GM08714 (cell line): ENCODE results near the gene CDHR1.
"Not testable (repeated sequence)": the region's sequence is repeated elsewhere in the genome, so short reads cannot be mapped to it uniquely, and the experiment has no call there.

Experiments
- H3K4me3 ChIP-seq: fragments of 200-500 bp; sonication (Bioruptor generic); 2 replicates; pipeline ENCODE4 v1.5.1; 2014; ENCODE audit warnings: mild to moderate bottlenecking, low read length, inconsistent platforms
- ZNF274 ChIP-seq: IDR thresholded peaks from 2 replicates; pipeline ENCODE4 v1.6.1; 2012; ENCODE audit warnings: mild to moderate bottlenecking, low read depth, low read length

The CDHR1 gene

DNA sequence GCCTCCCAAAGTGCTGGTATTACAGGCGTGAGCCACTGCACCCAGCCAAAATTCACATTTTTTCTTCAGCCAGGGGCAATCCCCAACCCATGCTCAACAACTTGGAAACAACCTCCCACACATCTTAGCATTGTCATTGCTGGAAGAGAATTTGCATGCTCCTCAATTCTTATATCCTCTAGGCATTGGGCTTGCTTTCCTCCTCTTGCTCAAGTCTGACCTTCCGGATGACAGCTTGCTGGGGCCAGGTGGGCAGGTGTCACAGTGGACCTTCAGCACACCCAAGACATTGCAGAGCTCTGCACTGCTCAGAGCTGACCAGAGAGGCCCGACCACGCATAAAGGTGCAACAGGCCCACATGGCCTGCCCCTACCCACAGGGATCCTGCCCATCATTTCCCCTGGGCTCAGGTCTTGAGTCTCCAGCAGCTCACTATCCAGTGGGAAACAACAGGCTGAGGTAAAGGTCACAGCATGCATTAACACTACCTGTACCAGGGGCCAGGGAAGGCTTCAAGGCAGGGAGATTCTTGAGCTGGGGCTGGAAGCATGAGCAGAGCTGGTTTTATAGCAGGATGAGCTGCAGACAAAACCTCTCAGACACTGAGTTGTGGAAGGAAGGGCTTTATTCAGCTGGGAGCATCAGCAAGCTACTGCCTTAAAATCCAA is 27.6 kb upstream of the CDHR1 start:
- no peak for TF ChIP-seq ZNF274
- H3K4me3 ChIP-seq, result peak overlapping the region; percentile 52; the same call in 1 of the 2 replicates

DNA sequence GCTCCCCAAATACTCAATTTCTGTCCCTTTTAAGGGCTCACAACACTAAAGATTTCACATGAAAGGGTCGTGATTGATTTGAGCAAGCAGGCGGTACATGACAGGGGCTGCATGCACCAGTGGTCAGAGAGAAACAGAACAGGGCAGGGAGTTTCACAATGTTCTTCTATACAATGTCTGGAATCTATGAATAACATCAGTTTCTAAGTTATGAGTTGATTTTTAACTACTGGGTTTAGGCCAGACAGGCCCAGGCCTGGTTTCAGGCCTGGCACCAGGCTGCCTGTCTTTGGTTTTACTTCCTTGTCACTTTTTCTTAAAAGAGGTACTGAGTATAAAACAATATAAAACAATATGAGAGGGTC is 27.1 kb upstream of the CDHR1 start:
- peak overlapping the region; percentile 52; the same call in 1 of the 2 replicates for H3K4me3 ChIP-seq

DNA sequence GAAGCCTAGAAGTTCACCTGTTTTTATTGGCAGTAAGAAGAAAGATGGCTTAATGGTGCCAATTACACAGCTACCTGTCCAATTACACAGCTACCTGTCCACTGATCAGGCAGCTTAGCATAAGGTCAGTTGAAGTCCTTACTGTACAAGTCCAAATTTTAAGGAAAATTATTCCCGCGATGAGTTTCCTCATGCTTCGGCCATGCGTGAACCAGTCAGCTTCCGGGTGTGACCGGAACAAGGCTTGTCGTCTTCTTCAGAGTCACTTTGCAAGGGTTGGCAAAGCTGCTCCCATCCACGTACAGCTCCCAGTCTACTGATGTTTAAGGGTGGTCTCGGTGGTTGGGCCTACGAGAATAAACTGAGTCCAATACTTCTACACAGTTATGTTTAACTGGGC is 26.0 kb upstream of the CDHR1 start:
- peak overlapping the region; percentile 64; the same call in 1 of the 2 replicates for H3K4me3 ChIP-seq

GRCh38 chr10:84171237-84171636 is 23.1 kb upstream of the CDHR1 start:
- peak overlapping the region; percentile 94 for H3K4me3 ChIP-seq

GRCh38 chr10:84171700-84172466 is 22.5 kb upstream of the CDHR1 start:
- peak overlapping the region; percentile 94 for H3K4me3 ChIP-seq

DNA sequence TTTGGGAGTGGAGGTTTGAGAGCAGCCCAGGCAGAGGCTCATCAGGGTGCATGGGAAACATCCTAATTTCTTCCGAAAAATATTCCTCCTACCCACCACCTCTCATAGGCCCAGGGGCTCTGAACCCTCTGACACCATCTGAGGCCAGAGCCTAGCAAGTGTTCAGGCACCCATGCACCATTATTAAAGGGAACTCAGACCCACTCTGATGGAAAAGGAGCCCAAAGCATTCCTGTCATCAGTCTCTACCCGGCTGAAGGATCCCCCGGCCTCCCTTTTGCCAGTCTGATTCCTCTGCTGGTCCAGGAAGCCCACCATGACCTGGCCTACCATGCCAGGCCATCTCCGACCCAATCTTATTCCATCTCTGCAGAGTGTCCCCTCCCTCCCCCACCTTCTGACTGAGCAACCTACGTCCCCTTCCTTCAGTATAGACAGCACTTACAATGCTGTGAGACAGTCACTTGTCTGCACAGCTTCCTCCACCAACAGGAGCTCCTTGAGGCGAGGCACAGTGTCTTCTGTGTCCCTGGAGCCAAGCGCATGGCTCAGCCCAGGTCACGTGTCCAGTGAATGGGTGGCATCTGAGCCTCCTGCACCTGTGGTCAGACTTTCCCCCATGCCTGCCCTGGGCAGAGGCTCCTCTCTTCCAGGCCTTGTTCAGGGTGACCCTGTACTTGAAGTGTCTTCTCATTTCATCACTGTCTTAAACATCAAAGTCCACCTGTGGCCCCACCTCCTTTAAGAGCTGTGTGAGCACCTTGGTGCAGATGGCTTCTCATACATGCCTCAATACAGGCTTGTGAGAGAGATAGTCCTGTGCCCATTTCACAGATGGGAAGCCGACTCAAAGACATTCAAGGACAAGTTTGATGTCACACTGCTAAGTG is 21.6 kb upstream of the CDHR1 start:
- no peak for TF ChIP-seq ZNF274

GRCh38 chr10:84173501-84173929 is 20.8 kb upstream of the CDHR1 start, which contains the start of gene GPR15LG:
Gene GPR15LG, plus strand, starts transcription at chr10:84173801. Its CDS starts 51 bp downstream, at chr10:84173852.
- no peak for TF ChIP-seq ZNF274
- peak within 1 kb of the TSS; percentile 29; the same call in 1 of the 2 replicates for H3K4me3 ChIP-seq

More for the DNA sequence above, 21.6 kb upstream of the CDHR1 start:
- H3K4me3 ChIP-seq, result peak overlapping the region; percentile 29; the same call in 1 of the 2 replicates

GRCh38 chr10:84175436-84175835 is 18.9 kb upstream of the CDHR1 start:
- H3K4me3 ChIP-seq, result no peak overlapping the region

GRCh38 chr10:84176351-84176750 is 18.0 kb upstream of the CDHR1 start:
- H3K4me3 ChIP-seq, result no peak overlapping the region
- TF ChIP-seq ZNF274, result no peak

More at GRCh38 chr10:84175436-84175835, 18.9 kb upstream of the CDHR1 start:
- no peak for TF ChIP-seq ZNF274

- TF ChIP-seq ZNF274, result no peak
- H3K4me3 ChIP-seq, result no peak overlapping the region
These were observed 17.4 kb upstream of the CDHR1 start for GRCh38 chr10:84176836-84177474.

- TF ChIP-seq ZNF274, result no peak
- no peak overlapping the region for H3K4me3 ChIP-seq
These were observed 16.7 kb upstream of the CDHR1 start for GRCh38 chr10:84177541-84178141.

- TF ChIP-seq ZNF274, result no peak
- no peak overlapping the region for H3K4me3 ChIP-seq
These were observed 16.2 kb upstream of the CDHR1 start for GRCh38 chr10:84178160-84178609.

DNA sequence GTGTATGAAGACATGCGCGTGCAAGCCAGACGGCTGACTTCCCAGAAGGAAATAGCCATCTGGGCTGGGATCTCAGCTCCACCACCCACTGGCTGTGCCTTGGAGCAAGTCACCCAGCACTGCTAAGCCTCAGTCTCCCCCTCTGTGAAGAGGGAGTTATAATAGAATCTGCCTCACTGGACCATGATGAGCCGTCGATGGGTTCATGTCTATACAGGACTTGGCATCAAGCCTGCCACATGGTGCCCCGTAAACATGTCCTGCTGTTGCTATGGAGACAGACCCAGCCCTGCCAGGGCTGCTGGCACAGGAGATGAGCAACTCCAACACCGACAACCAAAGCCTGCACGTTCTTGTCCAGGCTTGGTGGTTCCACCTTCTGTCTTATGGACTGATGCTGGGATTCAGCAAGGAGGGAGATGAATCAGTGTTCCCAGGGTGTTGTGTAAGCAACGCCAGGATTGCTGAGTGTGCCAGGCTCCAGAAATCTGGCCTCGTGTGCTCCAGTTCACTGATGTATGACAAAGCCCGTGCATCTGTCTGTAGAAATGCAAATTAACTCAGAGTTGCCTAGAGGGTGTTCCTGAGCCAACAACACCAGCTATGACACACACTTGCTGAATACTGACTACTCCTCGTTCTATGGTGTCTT is 15.2 kb upstream of the CDHR1 start:
- TF ChIP-seq ZNF274, result no peak
- no peak overlapping the region for H3K4me3 ChIP-seq

DNA sequence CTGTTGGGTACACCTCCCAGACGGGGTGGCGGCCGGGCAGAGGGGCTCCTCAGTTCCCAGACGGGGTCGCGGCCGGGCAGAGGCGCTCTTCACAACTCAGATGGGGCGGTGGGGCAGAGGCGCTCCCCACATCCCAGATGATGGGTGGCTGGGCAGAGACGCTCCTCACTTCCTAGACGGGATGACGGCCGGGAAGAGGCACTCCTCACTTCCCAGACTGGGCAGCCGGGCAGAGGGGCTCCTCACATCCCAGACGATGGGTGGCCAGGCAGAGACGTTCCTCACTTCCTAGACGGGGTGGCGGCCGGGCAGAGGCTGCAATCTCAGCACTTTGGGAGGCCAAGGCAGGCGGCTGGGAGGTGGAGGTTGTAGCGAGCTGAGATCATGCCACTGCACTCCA is 14.0 kb upstream of the CDHR1 start:
- H3K4me3 ChIP-seq, result not testable (repeated sequence)
